GM13977 (cell line): Measurements from ENCODE around the gene PDGFD.

Source experiments
- DNase-seq: peaks from one replicate; pipeline ENCODE4 v3.0.0; 2012; ENCODE audit warnings: low spot score
- CTCF ChIP-seq: IDR thresholded peaks from 2 replicates; pipeline ENCODE4 v1.5.1; 2012; ENCODE audit warnings: mild to moderate bottlenecking, control low read depth; ENCODE audit not compliant: insufficient read depth; ENCODE audit errors: extremely low read depth, missing control alignments
- in situ Hi-C: fragments of 300-500 bp; cut with MboI; formaldehyde crosslinking; loops from one replicate; pipeline ENCODE4 v1.12.0; 2022; ENCODE audit warnings: low sequenced_read_pairs, low pct_unique_long_range_greater_than_20kb, mixed read lengths, inconsistent platforms; ENCODE audit not compliant: unreplicated experiment

The PDGFD gene

DNA sequence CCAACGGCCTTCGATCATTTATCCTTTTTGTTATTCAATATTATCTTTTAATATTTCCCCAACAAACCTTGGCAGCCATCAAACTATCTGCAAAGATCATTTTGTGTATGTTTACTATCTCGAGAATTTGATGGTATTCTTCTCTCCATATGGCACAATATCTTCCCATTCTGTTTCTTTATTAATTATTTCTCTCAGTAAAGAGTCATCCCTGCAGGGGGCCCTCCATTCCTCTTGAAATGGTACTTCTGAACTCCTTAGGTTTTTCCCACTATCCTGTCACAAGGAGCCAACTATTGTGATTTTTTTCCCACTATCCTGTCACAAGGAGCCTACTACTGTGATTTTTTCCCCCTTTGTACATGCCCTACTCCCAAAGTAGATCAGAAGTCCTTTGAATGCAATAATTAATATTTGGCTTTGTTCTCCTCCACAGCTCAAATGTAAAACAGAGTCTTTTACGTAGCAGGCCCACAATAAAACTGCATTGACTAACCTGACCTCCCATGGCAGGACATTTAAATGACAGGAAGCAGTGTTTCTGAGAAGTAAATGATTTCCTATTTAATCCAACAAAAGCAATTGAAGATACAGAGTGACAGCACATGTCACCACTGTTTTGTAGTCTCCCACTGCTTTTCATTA is 43.3 kb downstream of the PDGFD start:
- DNase-seq, result no peak
- no peak for TF ChIP-seq CTCF
- in situ Hi-C loops, result no loop called here

DNA sequence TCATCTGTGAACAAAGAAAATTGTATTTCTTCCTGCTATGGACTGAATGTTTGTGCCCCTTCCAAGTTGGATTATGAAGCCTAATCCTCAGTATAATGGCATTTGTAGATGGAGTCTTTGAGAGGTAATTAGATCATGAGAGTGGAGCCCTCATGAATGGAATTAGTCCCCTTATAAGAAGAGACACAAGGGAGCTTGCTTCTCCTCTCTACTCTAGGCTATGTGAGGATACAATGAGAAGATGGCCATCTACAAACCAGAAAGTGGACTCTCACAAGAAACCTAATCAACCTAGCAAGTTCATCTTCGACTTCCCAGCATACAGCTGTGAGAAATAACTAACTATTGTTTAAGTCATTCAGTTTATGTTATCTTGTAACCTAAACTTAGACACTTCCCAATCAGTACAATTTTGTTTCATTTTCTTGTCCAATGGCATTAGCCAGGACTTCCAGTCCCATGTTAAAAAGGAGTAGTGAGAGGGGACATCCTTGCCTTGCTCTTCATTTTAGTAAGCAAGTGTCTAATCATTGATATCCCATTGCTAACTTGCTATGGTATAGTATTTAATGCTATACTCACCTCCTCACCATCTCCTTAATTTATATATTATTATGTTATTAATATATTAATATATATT is 45.7 kb downstream of the PDGFD start:
- in situ Hi-C loops, result no loop called here
- TF ChIP-seq CTCF, result no peak
- DNase-seq, result no peak

GRCh38 chr11:104113541-104113940 is 50.4 kb downstream of the PDGFD start:
- in situ Hi-C loops, result no loop called here
- no peak for TF ChIP-seq CTCF
- no peak for DNase-seq

DNA sequence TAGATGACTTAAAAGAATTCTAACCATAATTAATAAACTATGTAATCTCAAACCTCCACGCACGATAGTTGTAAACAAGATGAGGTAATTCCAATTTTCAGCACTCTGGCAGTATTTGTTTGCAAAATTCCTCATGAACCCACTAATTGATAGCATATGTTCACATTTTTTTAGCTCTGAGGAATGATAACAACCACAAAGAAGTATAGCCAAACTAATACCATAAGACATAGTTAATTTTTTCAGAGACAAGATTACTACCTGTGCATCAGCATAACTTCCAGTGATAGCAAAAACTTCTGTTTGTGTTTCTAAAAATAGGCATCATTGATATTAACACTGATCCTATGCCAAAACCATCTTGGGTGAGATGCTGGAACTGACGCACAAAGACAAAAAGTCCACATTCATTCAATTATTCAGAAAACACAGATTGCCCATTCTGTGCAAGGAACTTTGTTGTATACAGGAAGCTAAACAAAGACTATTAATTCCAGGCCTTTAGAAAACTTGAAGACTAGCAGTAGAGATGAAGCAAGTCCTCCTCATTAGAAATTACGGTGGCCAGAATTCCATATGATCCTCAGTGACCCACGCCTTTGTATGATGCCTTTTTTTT is 57.7 kb downstream of the PDGFD start:
- no peak for TF ChIP-seq CTCF
- in situ Hi-C loops, result no loop called here

DNA sequence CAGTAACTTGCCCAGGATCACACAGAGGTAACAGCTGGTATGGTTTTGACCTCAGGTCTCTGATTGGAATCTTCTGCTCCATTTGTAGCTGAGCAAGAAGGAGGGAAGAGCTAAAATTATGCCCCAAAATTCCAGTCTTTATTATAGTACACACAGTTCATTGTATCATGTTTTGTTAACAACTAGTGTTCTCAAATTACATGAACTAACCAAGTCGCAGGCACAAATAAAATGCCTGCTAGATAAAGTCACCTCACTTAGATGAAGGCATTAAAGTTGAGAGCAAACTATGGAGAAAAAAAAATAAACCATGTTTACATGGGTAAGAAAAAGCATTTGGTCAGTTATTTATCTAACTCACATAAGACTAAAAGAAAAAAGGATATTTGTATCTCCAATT is 58.8 kb downstream of the PDGFD start:
- in situ Hi-C loops, result no loop called here
- no peak for DNase-seq
- TF ChIP-seq CTCF, result no peak

More for the DNA sequence above, 57.7 kb downstream of the PDGFD start:
- no peak for DNase-seq

- no peak for TF ChIP-seq CTCF
- DNase-seq, result no peak
- in situ Hi-C loops, result no loop called here
Observed at GRCh38 chr11:104104664-104105063, 59.3 kb downstream of the PDGFD start.
